Measurements from ENCODE around the gene FOXP3.

DNA sequence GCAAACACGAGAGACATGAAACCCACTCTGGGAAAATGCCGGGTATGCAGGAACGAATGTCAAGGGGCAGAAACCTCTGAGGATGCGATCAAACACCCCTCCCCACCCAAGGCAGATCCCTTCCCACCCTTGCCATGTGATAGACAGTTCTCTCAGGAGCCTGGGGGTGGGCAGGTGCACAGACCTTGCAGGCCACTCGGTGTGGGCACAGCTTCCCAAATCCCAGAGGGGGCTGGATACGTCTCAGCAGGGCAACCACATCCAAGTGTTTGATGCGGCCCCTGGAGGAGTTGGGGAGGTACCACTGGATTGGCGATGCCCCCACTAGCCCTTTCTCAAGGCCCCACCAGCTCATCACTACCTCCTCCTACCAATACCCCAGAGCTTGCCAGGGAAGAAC, 54.1 kb downstream of the FOXP3 start:
- TF ChIP-seq CTCF (IDR thresholded peaks at IDR 0.05) (no peak), CDX4 (CRISPR knock-in tag; IDR thresholded peaks at IDR 0.05; ENCODE audit: borderline replicate concordance) (no peak), USF2 (CRISPR knock-in tag; IDR thresholded peaks at IDR 0.05) (no peak), SMAD4 (CRISPR knock-in tag; IDR thresholded peaks at IDR 0.05) (no peak), ATF3 (CRISPR knock-in tag; conservative IDR thresholded peaks at IDR 0.05) (no peak), PREB (CRISPR knock-in tag; IDR thresholded peaks at IDR 0.05; ENCODE audit: borderline replicate concordance) (no peak), KAT7 (CRISPR knock-in tag; IDR thresholded peaks at IDR 0.05; ENCODE audit: borderline replicate concordance) (no peak), CBFB (CRISPR knock-in tag; IDR thresholded peaks at IDR 0.05; ENCODE audit: low read depth) (no peak), ARID4B (CRISPR knock-in tag; IDR thresholded peaks at IDR 0.05; ENCODE audit: borderline replicate concordance) (no peak), HMGA2 (CRISPR knock-in tag; IDR thresholded peaks at IDR 0.05) (no peak), SMAD3 (CRISPR knock-in tag; IDR thresholded peaks at IDR 0.05; ENCODE audit: borderline replicate concordance) (no peak), ETV6 (CRISPR knock-in tag; IDR thresholded peaks at IDR 0.05) (no peak)
- TF ChIP-seq, protein P1, sequence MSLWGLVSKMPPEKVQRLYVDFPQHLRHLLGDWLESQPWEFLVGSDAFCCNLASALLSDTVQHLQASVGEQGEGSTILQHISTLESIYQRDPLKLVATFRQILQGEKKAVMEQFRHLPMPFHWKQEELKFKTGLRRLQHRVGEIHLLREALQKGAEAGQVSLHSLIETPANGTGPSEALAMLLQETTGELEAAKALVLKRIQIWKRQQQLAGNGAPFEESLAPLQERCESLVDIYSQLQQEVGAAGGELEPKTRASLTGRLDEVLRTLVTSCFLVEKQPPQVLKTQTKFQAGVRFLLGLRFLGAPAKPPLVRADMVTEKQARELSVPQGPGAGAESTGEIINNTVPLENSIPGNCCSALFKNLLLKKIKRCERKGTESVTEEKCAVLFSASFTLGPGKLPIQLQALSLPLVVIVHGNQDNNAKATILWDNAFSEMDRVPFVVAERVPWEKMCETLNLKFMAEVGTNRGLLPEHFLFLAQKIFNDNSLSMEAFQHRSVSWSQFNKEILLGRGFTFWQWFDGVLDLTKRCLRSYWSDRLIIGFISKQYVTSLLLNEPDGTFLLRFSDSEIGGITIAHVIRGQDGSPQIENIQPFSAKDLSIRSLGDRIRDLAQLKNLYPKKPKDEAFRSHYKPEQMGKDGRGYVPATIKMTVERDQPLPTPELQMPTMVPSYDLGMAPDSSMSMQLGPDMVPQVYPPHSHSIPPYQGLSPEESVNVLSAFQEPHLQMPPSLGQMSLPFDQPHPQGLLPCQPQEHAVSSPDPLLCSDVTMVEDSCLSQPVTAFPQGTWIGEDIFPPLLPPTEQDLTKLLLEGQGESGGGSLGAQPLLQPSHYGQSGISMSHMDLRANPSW (CRISPR knock-in tag; conservative IDR thresholded peaks at IDR 0.05; ENCODE audit: low read depth), result no peak

Data from WTC11 (cell line).